Breast epithelium (tissue), 3 donors: ENCODE data around the gene HSDL2.

ENCODE experiments used
- POLR2A ChIP-seq: fragments of 450-650 bp; IDR thresholded peaks from one replicate; pipeline ENCODE4 v1.6.1; 2016; ENCODE audit warnings: antibody characterized with exemption, mild to moderate bottlenecking, moderate library complexity
- TF ChIP-seq, protein P1 (sequence below), 3 donors: fragments of 450-650 bp; IDR thresholded peaks; one replicate each; pipeline ENCODE4 v1.5.1; 2016 to 2017; ENCODE audit warnings: antibody characterized with exemption in 3 of 3, mild to moderate bottlenecking in 3 of 3, moderate library complexity in 3 of 3

DNA sequence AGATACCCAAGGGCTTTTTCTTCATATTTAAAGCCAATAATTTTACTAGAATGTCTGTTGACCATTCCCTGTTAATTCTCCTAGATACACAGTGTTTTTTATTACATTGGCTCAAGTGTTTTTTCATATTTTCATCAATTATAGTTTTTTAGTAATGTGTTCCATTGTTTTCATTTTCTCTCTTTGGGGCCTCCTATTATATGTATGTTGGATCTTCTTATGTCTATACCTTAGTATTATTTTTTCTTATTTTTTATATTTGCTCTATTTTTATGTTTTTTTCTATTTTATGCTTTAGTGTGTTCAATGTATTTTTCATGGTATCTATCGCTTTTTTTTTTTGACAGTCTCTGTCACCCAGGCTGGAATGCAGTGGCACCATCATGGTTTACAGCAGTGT lies 114.2 kb downstream of the HSDL2 start:
- TF ChIP-seq, protein P1, sequence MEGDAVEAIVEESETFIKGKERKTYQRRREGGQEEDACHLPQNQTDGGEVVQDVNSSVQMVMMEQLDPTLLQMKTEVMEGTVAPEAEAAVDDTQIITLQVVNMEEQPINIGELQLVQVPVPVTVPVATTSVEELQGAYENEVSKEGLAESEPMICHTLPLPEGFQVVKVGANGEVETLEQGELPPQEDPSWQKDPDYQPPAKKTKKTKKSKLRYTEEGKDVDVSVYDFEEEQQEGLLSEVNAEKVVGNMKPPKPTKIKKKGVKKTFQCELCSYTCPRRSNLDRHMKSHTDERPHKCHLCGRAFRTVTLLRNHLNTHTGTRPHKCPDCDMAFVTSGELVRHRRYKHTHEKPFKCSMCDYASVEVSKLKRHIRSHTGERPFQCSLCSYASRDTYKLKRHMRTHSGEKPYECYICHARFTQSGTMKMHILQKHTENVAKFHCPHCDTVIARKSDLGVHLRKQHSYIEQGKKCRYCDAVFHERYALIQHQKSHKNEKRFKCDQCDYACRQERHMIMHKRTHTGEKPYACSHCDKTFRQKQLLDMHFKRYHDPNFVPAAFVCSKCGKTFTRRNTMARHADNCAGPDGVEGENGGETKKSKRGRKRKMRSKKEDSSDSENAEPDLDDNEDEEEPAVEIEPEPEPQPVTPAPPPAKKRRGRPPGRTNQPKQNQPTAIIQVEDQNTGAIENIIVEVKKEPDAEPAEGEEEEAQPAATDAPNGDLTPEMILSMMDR (IDR thresholded peaks at IDR 0.05), result no peak
- no peak for TF ChIP-seq POLR2A
